ENCODE measurements around the gene MSRB3.

The MSRB3 gene

DNA sequence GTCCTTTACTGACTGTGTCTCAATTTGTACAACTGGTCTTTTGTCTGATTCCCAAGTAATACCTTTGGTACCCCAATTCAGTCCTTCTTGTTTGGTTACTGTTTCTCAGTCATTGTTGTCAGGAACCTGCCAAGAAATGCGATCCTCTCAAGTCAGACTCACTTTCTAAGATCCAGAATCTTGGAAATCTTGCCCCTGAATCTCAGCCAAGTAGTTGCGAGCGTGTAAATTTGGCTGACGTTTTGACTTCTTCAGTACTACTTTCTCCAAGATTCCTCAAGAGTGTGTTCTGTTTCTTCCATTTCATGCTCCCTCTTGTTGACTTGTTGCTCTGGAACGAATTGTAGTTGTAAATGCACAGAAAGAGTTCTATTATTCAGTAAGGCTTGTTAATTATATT lies 114.0 kb downstream of the MSRB3 start:
- no peak for DNase-seq (ENCODE audit: low read depth in 3 of 3)

DNA sequence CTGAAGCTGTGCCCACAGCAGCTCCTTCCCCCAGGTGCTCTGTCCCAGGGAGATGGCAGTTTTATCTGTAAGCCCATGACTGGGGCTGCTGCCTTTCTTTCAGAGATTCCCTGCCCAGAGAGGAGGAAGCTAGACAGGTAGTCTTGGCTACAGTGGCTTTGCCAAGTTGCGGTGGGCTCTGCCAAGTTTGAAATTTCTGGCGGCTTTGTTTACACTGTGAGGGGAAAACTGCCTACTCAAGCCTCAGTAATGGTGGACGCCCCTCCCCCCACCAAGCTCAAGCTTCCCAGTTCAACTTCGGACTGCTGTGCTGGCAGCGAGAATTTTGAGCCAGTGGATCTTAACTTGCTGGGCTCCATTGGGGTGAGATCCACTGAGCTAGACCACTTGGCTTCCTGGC lies 124.7 kb downstream of the MSRB3 start:
- DNase-seq (ENCODE audit: low read depth in 3 of 3), result no peak

DNA sequence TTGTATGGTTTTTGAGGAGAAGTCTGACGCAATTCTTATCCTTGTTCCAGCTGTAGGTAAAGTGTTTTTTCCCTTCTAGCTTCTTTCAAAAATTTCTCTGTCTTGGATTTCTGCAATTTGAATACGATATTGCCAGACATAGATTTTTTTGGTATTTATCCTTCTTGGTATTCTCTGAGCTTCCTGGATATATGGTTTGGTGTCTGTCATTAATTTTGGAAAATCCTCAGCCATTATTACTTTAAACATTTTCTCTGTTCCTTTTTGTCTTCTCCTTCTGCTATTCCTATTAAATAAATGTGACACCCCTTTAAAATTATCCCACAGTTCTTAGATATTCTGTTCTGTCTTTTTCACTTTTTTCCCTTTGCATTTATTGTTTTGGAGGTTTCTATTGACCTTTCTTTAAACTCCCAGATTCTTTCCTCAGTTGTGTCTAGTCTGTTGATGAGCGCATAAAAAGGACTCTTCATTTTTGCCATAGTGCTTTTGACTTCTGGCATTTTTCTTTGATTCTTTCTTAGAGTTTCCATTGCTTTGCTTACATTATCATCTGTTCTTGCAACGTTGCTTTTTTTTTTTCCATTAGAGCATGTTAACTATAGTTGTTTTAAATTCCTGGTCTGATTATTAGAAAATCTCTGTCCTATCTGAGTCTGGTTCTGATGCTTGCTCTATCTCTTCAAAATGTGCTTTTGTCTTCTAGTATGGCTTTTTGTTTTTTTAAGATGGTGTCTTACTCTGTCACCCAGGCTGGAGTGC lies 129.1 kb downstream of the MSRB3 start:
- DNase-seq (ENCODE audit: low read depth in 3 of 3), result no peak

DNA sequence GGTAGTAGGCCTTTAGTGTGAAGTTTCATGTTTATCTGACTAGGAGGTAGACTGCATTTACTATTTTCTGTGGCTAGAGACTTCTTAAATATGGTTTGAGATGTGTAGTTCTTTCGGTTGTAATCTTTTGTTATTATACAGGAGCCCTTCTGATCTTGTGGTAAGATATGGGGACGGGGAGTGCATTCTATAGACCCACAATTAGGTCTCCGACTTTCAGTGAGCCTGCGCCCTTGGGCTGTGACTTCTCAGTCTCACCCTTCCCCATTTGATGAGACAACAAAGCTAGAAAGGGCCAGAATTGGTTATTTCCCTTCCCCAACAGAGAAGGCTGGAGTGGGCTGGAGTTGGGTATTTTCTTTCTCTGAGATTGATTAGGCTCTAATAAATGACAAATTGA lies 130.0 kb downstream of the MSRB3 start:
- DNase-seq (ENCODE audit: low read depth in 3 of 3), result no peak

DNA sequence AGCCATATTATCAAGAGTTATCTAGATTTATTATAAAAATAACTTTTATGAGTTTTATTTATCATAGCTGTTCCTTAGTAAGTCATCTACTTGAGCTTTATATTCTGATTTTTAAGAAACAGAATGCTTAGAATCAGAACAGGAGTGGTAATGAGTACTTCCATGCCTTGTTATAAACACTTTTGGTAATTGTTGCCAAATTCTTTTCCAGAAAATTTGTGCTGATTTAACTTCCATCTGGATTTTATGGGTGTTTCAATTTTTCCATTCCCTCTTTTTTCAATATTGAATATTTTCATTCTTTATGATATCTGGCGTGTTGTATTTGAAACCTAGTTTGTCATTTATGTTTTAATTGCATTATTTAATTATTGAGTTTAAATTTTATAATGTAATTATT lies 131.2 kb downstream of the MSRB3 start:
- no peak for DNase-seq (ENCODE audit: low read depth in 3 of 3)

DNA sequence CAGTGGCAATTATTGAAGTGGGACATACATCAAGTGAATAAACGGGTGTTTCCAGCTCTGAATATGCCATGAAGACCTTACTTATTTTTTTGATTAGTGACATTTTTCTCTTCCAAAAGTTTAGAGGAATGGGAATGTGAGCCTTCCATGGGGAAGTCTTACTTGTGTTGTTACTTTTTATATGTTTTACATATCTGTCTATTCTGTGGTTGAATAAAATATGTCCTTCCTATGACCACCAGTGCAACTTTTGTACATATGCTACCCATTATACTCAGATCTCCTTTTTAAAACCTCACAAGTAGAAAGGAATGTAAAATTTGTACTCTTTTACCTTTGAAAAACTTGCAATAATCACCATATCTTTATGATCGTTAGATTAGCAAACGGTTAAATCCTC lies 132.7 kb downstream of the MSRB3 start:
- DNase-seq (ENCODE audit: low read depth in 3 of 3), result no peak

DNA sequence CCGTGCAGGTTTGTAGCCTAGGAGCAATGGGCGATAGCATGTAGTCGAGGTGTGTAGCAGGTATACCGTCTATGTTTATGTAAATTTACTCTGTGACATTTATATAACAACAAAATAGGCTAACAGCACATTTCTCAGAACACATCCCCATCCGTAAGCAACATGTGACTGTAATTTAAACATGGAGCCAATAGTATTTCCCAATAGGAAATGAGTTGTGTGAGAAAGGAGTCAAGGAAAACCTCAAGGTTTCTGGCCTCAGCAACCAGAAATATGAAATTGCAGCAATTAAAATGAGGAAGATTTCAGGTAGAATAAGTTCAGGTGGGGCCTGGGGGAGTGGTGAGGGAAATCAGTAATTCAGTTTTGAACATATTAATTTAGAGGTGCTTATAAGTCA lies 136.0 kb downstream of the MSRB3 start:
- DNase-seq (ENCODE audit: low read depth in 3 of 3), result no peak

DNA sequence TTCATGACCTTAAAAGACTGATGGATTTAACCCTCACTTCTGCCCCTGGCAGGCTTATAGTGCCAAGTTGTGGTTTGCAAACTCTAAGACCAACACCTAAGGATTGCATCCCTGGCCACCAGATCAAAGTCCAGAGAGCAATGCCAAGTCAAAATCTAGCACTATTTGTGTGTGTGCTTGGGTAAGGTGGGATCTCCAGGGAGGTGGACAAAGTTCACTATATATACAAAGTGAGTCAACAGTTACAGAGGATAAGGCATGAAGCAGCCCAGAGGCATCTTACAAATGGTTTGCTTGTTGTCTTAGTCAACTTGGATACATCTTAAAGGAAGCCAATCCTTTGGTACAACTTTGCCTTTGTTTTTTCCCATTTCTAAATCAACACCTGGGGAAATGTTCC lies 137.3 kb downstream of the MSRB3 start:
- DNase-seq (ENCODE audit: low read depth in 3 of 3), result no peak

DNA sequence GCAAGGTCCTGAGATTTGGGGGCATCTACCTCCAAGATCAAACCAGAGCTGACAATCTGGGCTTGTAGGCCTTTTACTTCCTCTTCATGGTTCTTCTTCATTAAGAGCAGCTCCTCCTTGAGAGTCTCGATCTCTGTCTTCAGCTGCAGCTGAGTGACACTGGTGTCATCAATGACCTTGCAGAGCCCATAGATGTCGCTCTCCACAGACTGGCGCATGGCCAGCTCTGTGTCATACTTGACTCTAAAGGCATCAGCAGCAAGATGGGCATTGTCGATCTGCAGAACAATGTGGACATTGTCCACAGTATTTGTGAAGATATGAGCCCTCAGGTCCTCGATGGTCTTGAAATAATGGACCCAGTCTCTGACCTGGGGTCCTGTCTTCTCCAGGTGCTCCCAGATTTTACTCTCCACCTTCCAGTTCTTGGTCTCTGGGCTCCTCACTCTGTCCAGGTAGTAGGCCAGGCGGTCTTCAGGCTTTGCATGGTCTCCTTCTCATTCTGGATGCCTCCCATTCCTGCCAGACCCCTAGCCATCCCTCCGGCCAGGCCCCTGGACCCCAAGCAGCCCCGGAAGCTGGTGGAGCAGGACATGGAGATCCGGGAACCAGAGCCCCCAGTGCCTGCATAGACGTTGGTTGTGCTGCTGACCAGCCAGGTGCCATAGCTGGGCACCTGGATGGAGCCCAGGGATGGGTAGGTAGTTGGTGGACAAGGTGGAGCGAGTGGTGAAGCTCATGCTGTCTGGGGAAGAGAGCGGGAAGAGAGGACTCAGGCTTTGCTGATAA lies 141.0 kb downstream of the MSRB3 start:
- DNase-seq (ENCODE audit: low read depth in 3 of 3), result no peak

DNA sequence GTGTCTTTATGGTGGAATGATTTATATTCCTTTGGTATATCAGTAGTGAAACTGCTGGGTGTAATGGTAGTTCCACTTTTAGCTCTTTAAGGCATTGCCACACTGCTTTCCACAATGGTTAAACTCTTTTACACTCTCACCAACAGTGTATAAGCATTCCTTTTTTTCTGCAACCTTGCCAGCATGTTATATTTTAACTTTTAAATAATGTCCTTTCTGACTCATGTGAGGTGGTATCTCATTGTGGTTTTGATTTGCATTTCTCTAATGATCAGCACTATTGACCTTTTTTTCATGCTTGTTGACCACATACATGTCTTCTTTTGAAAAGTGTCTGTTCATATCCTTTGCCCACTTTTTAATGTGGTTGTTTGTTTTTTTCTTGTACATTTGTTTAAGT lies 142.5 kb downstream of the MSRB3 start:
- no peak for DNase-seq (ENCODE audit: low read depth in 3 of 3)

DNA sequence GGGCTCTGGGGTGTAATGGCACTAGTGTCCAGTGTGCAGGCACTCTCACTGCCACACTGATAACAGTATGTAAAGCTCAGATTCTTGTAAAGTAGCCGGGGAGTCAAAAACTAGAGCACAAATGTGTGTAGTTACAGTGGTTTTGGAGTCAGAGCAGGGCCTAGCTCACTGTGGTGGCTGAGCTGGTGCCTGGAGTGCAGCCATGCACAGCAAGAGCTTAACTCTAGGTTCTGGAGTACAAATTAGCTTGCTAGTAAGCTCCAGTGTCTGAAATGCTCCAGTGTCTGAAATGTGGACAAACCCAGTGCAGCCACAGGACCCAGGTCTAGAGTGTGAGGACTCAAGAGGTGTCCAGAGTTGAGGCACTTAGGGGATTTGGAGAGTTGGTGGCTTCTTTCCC lies 149.2 kb downstream of the MSRB3 start:
- no peak for DNase-seq (ENCODE audit: low read depth in 3 of 3)

DNA sequence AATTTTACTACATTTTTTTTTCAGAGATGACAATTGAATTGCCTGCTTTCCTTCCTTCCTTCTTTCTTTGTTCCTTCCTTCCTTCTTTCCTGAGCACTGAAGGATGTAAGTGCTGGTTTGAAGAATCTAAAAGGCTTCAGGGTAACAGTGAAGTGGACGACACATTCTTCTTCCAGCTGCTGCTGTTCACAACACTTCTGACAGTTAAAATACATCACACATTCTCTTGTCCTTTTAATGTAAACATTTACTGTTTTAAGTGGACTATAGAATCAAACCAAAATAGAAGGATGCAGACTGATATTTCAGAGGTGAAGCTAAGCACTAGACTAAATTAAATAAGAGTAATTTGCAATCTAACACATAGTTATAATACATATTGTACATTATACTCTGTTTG lies 151.5 kb downstream of the MSRB3 start:
- DNase-seq (ENCODE audit: low read depth in 3 of 3), result no peak

DNA sequence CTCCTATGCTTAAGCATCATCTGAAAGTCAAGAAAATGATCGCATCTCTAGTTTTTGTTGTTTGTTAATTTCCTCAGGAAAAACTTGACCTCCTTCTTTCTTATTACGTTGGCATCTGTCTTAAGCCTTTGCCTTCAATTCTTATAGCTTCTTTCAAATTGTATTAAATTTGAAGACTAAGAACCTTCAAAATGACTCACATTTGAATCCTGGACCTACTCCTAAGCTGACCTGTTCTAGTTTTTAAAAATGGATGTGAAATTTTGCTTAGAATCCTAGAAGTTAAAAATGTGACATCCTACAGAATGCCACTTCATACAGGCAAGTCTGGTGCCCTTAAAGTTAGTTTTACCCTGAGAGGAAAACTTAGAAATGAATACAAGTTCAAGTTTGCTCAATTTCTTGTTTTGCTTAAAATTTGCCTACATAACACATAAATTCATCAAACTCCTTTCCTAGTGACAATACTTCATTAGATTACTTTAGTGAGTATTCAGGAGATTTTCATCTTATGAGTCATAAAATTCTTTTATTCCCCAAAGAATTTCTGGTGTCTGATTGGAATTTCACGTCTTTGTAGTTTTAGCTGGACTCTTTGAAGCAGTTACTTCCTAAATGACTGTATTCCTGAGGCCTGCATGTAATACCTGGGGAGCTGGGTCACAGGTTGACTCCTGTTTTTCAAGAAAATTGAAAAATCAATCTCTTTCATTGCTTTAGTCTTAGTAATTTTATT lies 152.3 kb downstream of the MSRB3 start:
- no peak for DNase-seq (ENCODE audit: low read depth in 3 of 3)

DNA sequence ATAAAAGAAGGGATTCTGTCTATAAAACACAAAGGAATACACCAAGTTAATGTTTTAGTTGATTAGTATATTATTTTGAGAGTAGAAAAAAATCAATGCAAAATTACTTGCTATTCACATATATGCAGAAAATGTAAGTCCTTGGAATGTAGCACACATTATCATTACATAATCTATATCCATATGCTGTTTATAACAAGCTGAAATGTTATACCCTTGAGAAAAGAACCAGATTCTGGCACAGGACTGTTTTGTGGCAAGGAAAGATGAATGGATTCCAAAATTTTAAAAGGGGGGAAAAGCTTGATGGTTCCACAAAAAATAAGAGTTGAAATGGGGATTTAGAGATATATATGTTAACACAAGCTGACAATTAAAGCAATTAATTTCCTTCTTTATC lies 153.6 kb downstream of the MSRB3 start:
- DNase-seq (ENCODE audit: low read depth in 3 of 3), result no peak

DNA sequence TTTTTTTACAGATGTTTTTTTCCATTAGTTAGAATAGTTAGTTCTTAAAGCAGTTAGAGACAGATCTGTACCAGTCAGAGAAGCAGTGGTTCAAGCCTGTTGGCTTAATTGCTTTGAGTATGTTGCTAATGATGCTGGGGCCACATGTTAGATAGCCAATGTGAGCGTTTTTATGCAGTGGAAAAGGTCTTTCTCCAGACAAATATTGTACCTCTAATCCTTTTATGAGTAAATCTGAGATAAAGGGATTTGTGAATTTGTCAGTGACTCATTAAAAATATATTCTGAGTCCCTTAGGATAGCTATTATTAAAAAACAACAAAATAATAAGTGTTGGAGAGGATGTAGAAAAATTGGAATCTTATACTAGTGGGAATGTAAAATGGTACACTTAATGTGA lies 154.2 kb downstream of the MSRB3 start:
- no peak for DNase-seq (ENCODE audit: low read depth in 3 of 3)

DNA sequence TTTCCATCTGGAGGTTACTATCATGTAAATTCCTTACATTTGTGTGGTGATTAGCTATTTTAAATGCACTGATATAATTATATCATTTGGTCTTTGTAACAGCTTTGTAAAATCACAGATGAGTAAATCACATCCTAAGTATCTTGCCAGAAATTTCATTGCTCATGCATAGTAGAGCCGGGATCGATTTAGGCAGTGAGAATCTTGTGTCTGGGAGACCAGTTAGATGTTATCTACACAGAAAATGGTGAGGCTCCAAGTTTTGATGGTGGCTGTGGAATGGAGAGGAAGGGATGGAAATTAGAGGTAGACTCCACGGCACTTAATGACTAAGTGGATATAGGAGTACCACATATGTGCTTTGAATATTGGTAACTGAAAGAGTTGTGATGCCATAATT lies 156.3 kb downstream of the MSRB3 start:
- DNase-seq (ENCODE audit: low read depth in 3 of 3), result no peak

DNA sequence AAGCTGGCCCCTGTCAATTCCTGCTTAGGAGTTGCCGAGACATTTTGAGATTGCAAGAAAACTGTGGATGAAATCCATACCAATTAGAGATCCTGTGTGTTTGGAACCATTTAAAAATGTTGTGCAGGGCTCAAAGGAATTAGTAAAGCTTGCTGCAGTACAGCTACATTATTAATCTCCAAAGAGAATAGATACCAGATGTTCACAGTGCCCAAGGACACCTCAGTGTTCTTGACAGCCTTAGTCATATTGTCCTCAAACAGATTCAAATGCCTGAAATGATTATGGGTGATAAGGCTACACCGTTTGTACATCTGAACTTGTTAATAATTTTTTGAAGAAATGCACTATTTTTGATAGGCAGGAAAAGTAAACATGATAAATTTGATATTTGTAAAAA lies 164.6 kb downstream of the MSRB3 start:
- no peak for DNase-seq (ENCODE audit: low read depth in 3 of 3)

DNA sequence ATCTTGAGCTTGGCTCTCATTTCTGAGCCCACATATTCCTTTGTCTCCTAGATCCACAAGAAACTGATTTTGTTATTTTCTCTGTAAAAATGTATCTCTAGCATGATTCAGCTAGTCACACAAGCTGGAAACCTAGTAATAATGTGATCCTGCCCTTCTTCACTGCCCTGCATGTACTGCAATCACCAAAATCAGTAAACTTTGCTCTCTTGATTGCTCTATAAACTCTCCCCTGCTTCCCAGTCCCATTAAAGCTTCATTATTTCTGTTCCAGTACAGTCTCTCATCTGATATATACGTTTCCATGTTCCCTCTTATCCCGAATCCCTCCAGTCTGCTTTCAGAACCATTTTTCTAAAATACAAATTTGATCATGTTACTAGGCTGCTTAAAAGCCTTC lies 166.5 kb downstream of the MSRB3 start:
- no peak for DNase-seq (ENCODE audit: low read depth in 3 of 3)

DNA sequence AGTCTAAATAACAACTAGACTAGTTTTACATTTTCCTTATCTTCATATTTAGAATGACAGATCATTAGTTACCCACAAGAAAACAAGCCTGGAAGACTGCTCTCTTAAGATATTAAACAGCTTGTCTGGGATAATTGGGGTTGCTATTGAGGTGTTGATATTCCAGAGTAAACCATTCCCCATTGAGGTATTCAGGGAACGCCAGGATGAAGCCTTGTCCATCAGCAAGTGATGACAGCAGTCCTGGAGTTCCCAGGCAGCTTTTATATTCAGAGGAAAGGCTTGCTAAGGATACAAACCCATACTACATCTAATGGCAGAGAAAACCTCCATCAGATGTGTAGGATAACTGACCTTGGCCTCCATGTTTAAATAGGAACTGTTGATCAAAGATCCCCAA lies 168.4 kb downstream of the MSRB3 start:
- DNase-seq (ENCODE audit: low read depth in 3 of 3), result no peak

DNA sequence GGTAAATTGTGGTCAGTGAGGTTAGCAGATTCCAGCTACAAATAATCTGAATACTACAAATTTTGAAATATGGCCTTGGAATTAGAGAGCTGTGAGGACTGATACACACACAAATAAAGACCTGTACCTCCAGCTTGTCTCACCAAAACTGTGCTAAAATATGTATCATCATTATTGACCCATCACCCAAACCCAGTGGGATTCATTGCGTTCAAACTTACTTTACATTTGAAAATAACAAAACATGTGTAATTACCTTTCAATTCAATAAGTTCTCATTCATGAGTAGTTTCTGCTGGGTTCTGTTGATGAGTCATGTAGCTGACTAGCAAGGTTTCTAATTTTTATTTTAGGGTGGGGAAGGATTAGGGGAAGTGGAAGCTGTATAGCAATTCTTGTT lies 170.9 kb downstream of the MSRB3 start:
- DNase-seq (ENCODE audit: low read depth in 3 of 3), result no peak

DNA sequence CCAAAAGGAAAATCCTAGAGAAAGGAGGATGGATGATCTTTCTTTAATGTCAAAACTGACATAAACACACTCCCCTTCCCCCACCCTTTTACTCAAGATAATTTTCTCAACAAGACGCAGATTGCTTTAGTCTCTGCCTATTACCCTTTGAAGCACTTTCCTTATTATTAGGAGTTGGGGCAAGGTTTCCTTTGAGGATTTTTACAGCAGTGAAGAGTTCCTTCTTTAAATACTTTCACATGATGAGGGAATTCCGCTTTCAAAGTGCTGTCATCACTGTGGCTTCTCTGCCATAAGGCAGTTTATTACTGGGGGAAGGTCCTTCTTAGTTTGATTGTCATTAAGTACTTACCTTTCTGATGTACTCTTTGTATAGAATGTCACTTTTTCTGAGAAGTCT lies 172.1 kb downstream of the MSRB3 start:
- no peak for DNase-seq (ENCODE audit: low read depth in 3 of 3)

DNA sequence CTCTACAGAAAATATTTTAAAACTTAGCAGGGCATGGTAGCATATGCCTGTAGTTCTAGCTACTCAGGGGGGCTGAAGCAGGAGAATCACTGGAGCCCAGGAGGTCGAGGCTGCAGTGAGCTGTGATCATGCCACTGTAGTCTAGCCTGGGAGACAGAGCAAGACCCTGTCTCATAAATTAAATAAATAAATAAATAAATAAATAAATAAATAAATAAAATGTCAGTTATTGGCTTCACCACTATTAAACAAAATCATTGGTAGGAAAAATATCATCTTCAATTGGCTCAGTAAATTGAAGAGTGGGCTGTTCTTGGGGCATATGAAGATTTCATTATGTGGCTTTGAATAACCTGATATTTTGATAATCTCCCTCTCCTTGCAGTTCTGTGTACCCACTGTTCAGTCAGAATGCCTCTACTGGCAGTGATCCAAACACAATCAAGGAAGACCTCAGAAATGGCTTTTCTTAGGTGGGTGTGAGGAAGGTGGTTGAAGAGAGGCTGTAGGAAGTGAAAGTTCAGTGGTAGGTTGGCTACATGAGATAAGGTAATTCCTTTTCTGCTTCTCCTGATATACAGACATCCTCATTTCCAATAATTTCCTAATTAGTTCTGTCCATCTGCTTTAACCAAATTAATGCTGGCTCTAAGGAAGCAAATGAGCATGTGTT lies 175.8 kb downstream of the MSRB3 start:
- DNase-seq (ENCODE audit: low read depth in 3 of 3), result no peak
